PC-9 (cell line): ENCODE measurements around the gene TMEM198. TPM values are rescaled to one million over a fixed set of nuclear protein-coding genes. Genes with fewer than 3 reads are reported as not detected.

Source experiments
- BruUV-seq: library from RNA; stranded (reverse); fragments of 400-500 nt; replicated peaks from 2 replicates; lab custom pipeline; 2021; lab: Mats Ljungman, UMichigan
- CTCF ChIA-PET: fragments of 300-600 bp; sonication (Branson Sonifier 250); formaldehyde crosslinking; loops from one replicate; lab custom pipeline; 2022; ENCODE audit warnings: antibody characterized with exemption; lab: Charles Lee
- POLR2A ChIA-PET: fragments of 300-600 bp; sonication (Branson Sonifier 250); formaldehyde crosslinking; loops from one replicate; lab custom pipeline; 2022; ENCODE audit warnings: antibody characterized with exemption; ENCODE audit not compliant: unreplicated experiment; lab: Charles Lee
- DNase-seq, 2 experiments: peaks; one replicate each; pipeline versions ENCODE4 v3.0.0 to v3.0.0-alpha.2; 2015 to 2022; ENCODE audit warnings: mixed read lengths in 1 of 2
- H2AFZ ChIP-seq: fragments of 200-600 bp; sonication (generic); 2 replicates; pipeline ENCODE4 v1.8.1; 2017; ENCODE audit warnings: antibody characterized with exemption
- H3F3A ChIP-seq: fragments of 200-600 bp; sonication (generic); 2 replicates; pipeline ENCODE4 v1.8.1; 2017; ENCODE audit warnings: antibody characterized with exemption, mild to moderate bottlenecking, low read depth; ENCODE audit not compliant: insufficient read depth
- H3K27ac ChIP-seq: fragments of 200-600 bp; sonication (generic); 2 replicates; pipeline ENCODE4 v1.6.1; 2016; ENCODE audit warnings: mixed run types
- H3K27me3 ChIP-seq: fragments of 200-600 bp; sonication (generic); 2 replicates; pipeline ENCODE4 v1.6.1; 2016; ENCODE audit warnings: low read depth, mixed run types; ENCODE audit not compliant: insufficient read depth
- H3K36me3 ChIP-seq: fragments of 200-600 bp; sonication (generic); 2 replicates; pipeline ENCODE4 v1.6.1; 2016; ENCODE audit warnings: low read depth, mixed run types
- H3K4me1 ChIP-seq: fragments of 200-600 bp; sonication (generic); replicated peaks from 2 replicates; pipeline ENCODE4 v1.6.1; 2016; ENCODE audit warnings: mixed run types; ENCODE audit not compliant: insufficient read depth
- H3K4me2 ChIP-seq: fragments of 200-600 bp; sonication (generic); 2 replicates; pipeline ENCODE4 v1.6.1; 2017; ENCODE audit warnings: mixed run types
- H3K4me3 ChIP-seq: fragments of 200-600 bp; sonication (generic); 2 replicates; pipeline ENCODE4 v1.6.1; 2016; ENCODE audit warnings: mixed run types
- H3K79me2 ChIP-seq: fragments of 200-600 bp; sonication (generic); 2 replicates; pipeline ENCODE4 v1.6.1; 2017; ENCODE audit warnings: low read depth, mixed run types
- H3K9me2 ChIP-seq: fragments of 200-600 bp; sonication (generic); 2 replicates; pipeline ENCODE4 v1.8.1; 2017; ENCODE audit warnings: mild to moderate bottlenecking; ENCODE audit not compliant: insufficient read depth
- H3K9me3 ChIP-seq: fragments of 200-600 bp; sonication (generic); 2 replicates; pipeline ENCODE4 v1.8.1; 2016; ENCODE audit warnings: low read depth; ENCODE audit not compliant: insufficient read depth
- H4K20me1 ChIP-seq: fragments of 200-600 bp; sonication (generic); 2 replicates; pipeline ENCODE4 v1.8.1; 2017; ENCODE audit not compliant: insufficient read depth
- EZH2 ChIP-seq: fragments of 200-600 bp; sonication (generic); IDR thresholded peaks from 2 replicates; pipeline ENCODE4 v1.8.0; 2017; ENCODE audit warnings: antibody characterized with exemption, low read depth
- intact Hi-C: fragments of 100-400 bp; cut with micrococcal nuclease; formaldehyde crosslinking; loops from one replicate; pipeline ENCODE4 v1.10.0; 2022; ENCODE audit not compliant: unreplicated experiment
- total RNA-seq: library from RNA; stranded (reverse); gene quantifications from 2 replicates; pipeline ENCODE4 v1.2.3, GENCODE V29; 2021
- TF ChIP-seq, protein P1 (sequence below): fragments of 200-600 bp; sonication (generic); conservative IDR thresholded peaks from 2 replicates; pipeline ENCODE4 v1.6.1; 2017; ENCODE audit warnings: mixed run types, antibody characterized with exemption, mild to moderate bottlenecking, moderate library complexity

Gene TMEM198
- total RNA-seq, 1 experiment from 2014 or later = 3.6 TPM

- H3K4me2 ChIP-seq = no peak overlapping the region
- H3F3A ChIP-seq = no peaks in the 10 kb centered on the region
- no peak overlapping the region for H3K4me3 ChIP-seq
- intact Hi-C loops = no loop called here
- DNase-seq = no peak
- H4K20me1 ChIP-seq = no peaks in the 10 kb centered on the region
- no peaks in the 10 kb centered on the region for H3K36me3 ChIP-seq
- no peak overlapping the region for H2AFZ ChIP-seq
- H3K9me3 ChIP-seq = no peaks in the 10 kb centered on the region
- H3K27me3 ChIP-seq = peaks cover 32% of the 10 kb centered on the region
- ChIA-PET CTCF (no interaction called here), POLR2A (no interaction called here)
- H3K79me2 ChIP-seq = no peaks in the 10 kb centered on the region
- H3K9me2 ChIP-seq = no peaks in the 10 kb centered on the region
- BruUV-seq = no TSS peak
- no peaks in the 10 kb centered on the region for H3K4me1 ChIP-seq
- TF ChIP-seq, protein P1, sequence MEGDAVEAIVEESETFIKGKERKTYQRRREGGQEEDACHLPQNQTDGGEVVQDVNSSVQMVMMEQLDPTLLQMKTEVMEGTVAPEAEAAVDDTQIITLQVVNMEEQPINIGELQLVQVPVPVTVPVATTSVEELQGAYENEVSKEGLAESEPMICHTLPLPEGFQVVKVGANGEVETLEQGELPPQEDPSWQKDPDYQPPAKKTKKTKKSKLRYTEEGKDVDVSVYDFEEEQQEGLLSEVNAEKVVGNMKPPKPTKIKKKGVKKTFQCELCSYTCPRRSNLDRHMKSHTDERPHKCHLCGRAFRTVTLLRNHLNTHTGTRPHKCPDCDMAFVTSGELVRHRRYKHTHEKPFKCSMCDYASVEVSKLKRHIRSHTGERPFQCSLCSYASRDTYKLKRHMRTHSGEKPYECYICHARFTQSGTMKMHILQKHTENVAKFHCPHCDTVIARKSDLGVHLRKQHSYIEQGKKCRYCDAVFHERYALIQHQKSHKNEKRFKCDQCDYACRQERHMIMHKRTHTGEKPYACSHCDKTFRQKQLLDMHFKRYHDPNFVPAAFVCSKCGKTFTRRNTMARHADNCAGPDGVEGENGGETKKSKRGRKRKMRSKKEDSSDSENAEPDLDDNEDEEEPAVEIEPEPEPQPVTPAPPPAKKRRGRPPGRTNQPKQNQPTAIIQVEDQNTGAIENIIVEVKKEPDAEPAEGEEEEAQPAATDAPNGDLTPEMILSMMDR = no peak
- no peak for TF ChIP-seq EZH2
- H3K27ac ChIP-seq = no peak overlapping the region
Observed at GRCh38 chr2:219508444-219508734, 35.4 kb upstream of the TMEM198 start.

DNA sequence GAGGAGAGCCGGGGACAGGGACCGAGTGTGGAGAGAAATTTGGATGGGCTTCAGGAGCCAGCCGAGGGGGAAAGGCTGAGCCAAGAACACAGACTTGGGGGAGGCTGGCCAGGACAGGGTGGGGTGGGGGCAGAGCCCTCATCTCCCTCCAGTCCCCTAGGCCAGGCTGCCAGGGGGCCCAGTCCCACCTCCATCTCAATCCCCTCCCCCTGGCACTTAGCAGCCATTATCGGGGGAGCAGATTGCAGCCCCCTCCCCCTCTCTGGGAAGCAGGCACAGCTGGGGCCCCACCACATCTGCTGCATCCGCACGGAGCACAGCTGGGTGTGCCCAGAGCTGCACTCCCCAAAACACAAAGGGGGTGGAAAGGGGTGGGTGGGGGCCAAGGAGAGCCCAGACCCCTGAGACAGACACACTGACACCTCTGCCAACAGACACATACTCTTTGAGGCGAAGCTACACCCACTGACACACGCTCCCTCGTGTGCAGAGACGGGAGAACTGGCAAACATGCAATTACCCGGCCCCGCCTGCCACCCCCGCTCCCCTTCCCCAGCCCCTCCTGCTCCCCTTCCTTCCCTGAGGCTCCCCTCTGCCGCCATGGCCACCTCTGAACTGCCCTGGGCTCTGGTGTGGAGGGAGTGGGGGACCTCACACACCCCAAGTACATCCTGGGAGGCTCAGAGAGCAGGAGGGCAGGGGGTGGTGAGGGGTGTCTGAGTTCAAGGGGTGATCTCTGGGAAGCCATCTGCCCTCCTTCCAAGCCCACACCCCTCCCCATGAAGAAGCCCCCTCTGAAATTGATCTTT lies 34.7 kb upstream of the TMEM198 start:
- Histone ChIP-seq H3K9me2 (no peaks in the 10 kb centered on the region), H3K36me3 (no peaks in the 10 kb centered on the region), H3K4me3 (peak overlapping the region; percentile 53; the same call in 1 of the 2 replicates), H3K4me1 (no peaks in the 10 kb centered on the region), H3K27ac (no peak overlapping the region), H3K27me3 (peaks cover 39% of the 10 kb centered on the region), H3K79me2 (no peaks in the 10 kb centered on the region), H2AFZ (no peak overlapping the region), H3K4me2 (peak overlapping the region; percentile 82; the same call in 1 of the 2 replicates), H4K20me1 (no peaks in the 10 kb centered on the region), H3F3A (no peaks in the 10 kb centered on the region), H3K9me3 (no peaks in the 10 kb centered on the region)
- no peak for DNase-seq
- TF ChIP-seq, protein P1 = no peak
- TF ChIP-seq EZH2 = no peak
- intact Hi-C loops = no loop called here
- POLR2A ChIA-PET = no interaction called here
- no TSS peak for BruUV-seq
- CTCF ChIA-PET = interaction anchor here (0.6 to 1.6 kb wide), 8 partner anchors 8 to 33 kb away, joined by 3 to 19 read pairs (median 5); partner anchors contain the start of gene GMPPA

DNA sequence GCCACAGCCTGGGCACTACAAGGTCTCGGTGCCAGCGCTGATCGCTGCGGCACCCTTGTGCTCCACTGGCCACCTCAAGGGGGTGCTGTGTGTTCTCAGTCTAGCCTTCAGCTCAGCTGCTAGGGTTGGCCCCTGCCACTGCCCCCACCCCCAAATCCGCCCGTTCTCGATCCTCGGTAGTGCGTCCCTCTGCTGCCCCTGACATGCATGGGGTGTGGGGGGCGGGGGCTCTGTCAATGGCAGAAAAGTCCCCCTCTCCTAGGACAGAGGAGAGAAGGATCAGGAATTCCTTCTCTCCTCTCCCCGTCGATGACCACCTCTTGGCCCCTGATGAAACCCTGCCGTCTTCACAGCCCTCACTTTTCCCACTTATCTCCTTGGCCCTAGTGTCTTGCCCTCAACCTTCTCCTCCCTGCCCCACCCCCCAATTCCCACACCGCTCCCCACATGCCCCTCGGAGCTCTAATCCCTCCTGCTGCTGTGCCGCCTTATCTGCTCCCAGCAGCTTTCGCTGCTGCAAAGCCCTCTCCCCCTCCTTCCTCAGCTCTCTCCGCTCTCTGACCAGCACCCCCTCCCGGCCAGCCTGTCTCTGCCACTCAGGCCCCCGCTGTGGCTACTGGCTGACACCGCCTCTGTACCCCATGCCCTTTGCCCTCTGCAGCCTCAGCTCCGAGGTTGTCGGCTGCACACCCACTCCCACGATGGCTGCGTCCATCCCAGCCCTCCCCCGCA lies 33.9 kb upstream of the TMEM198 start:
- BruUV-seq = TSS peak; percentile 39
- H3K36me3 ChIP-seq = no peaks in the 10 kb centered on the region
- H2AFZ ChIP-seq = no peak overlapping the region; the same call in 1 of the 2 replicates
- TF ChIP-seq EZH2 = no peak
- TF ChIP-seq, protein P1 = peak; percentile 70
- no peaks in the 10 kb centered on the region for H3K79me2 ChIP-seq
- ChIA-PET CTCF (interaction anchor here (0.5 to 1.6 kb wide), 12 partner anchors 8 to 1553 kb away, joined by 3 to 19 read pairs (median 6); partner anchors contain the start of gene GMPPA), POLR2A (interaction anchor here (0.5 to 0.7 kb wide), 3 partner anchors 49 to 1905 kb away, joined by 3 to 8 read pairs (median 4); no protein-coding TSS in a partner anchor)
- no peaks in the 10 kb centered on the region for H3K4me1 ChIP-seq
- peak in 1 of 2 experiments; percentile 50 for DNase-seq
- no peaks in the 10 kb centered on the region for H4K20me1 ChIP-seq
- no peaks in the 10 kb centered on the region for H3K9me2 ChIP-seq
- intact Hi-C loops = no loop called here
- no peaks in the 10 kb centered on the region for H3F3A ChIP-seq
- peak overlapping the region; percentile 82 for H3K4me2 ChIP-seq
- H3K27ac ChIP-seq = no peak overlapping the region
- peak overlapping the region; percentile 53; the same call in 1 of the 2 replicates for H3K4me3 ChIP-seq
- H3K9me3 ChIP-seq = no peaks in the 10 kb centered on the region
- H3K27me3 ChIP-seq = peaks cover 47% of the 10 kb centered on the region
